Skeletal muscle tissue (tissue), 5 donors: ENCODE results near the gene ERVFRD-1. TPM values are rescaled to one million over a fixed set of nuclear protein-coding genes. Genes with fewer than 3 reads are reported as not detected.

Experiments
- H3K27ac ChIP-seq: one replicate; pipeline ENCODE4 v1.7.0; 2013; ENCODE audit warnings: mild to moderate bottlenecking, low read depth, low read length, inconsistent platforms
- H3K27me3 ChIP-seq, 3 donors: one replicate each; pipeline ENCODE4 v1.7.0; 2013; ENCODE audit warnings: low read length in 3 of 3; ENCODE audit not compliant: control insufficient read depth in 3 of 3, insufficient read depth in 3 of 3
- H3K36me3 ChIP-seq, 3 donors: one replicate each; pipeline ENCODE4 v1.7.0; 2013; ENCODE audit warnings: low read length in 3 of 3; ENCODE audit not compliant: control insufficient read depth in 3 of 3, insufficient read depth in 3 of 3
- H3K4me1 ChIP-seq, 3 donors: one replicate each; pipeline ENCODE4 v1.7.0; 2013; ENCODE audit warnings: low read length in 3 of 3, mild to moderate bottlenecking in 3 of 3; ENCODE audit not compliant: control insufficient read depth in 3 of 3, insufficient read depth in 3 of 3
- H3K4me3 ChIP-seq, 3 donors: one replicate each; pipeline ENCODE4 v1.7.0; 2013; ENCODE audit warnings: low read length in 3 of 3
- H3K9ac ChIP-seq, 3 donors: one replicate each; pipeline ENCODE4 v1.7.0; 2013; ENCODE audit warnings: low read length in 3 of 3, mild to moderate bottlenecking in 3 of 3, moderate library complexity in 2 of 3, low read depth in 1 of 3
- H3K9me3 ChIP-seq, 3 donors: one replicate each; pipeline ENCODE4 v1.7.0; 2013; ENCODE audit warnings: low read length in 3 of 3; ENCODE audit not compliant: control insufficient read depth in 3 of 3
- small RNA-seq: library from RNA; depleted of rRNA; stranded (forward); fragments of <200 nt; gene quantifications from one replicate; pipeline ENCODE3, GENCODE V24; 2014
- total RNA-seq: library from RNA; depleted of rRNA; stranded (reverse); fragments of >200 nt; gene quantifications from one replicate; pipeline ENCODE4 v1.2.3, GENCODE V29; 2014
- donor health status: Osteomylitis.

ERVFRD-1 gene
- total RNA-seq, 1 donor from 2014 or later = not detected

DNA sequence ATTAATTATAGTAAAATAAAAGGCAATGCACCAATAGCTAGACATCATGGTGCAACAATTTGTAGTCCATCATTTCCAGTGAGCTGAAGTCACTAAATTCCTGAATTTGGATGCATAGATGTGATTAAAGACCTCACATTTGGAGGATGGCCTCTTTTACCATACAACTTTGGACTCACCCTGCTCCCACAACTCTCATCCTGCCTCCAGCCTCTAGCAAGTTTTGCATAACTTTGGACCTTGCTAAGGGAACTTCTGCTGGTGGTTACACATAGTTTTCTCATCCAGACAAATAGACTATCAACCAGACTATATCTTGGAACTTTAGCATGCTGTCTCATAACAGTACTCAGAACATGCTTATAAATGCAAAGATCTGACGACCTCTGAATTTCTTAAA is 54.7 kb downstream of the ERVFRD-1 start:
- no peaks in the 10 kb centered on the region for H3K36me3 ChIP-seq
- H3K9me3 ChIP-seq = no peaks in the 10 kb centered on the region
- H3K4me3 ChIP-seq = no peak overlapping the region
- H3K9ac ChIP-seq = no peak overlapping the region
- no peaks in the 10 kb centered on the region for H3K27me3 ChIP-seq
- no peaks in the 10 kb centered on the region for H3K4me1 ChIP-seq
- no peak overlapping the region for H3K27ac ChIP-seq

GRCh38 chr6:11055127-11055627 is 56.3 kb downstream of the ERVFRD-1 start:
- no peak overlapping the region for H3K9ac ChIP-seq
- no peaks in the 10 kb centered on the region for H3K9me3 ChIP-seq
- peaks cover 0 to 3% (median 0%) of the 10 kb centered on the region in 3 donors for H3K27me3 ChIP-seq
- no peak overlapping the region for H3K4me3 ChIP-seq
- H3K27ac ChIP-seq = no peak overlapping the region
- H3K4me1 ChIP-seq = no peaks in the 10 kb centered on the region
- H3K36me3 ChIP-seq = no peaks in the 10 kb centered on the region

GRCh38 chr6:11054722-11055121 is 56.8 kb downstream of the ERVFRD-1 start:
- Histone ChIP-seq H3K27me3 (peaks cover 0 to 3% (median 0%) of the 10 kb centered on the region in 3 donors), H3K9me3 (no peaks in the 10 kb centered on the region), H3K27ac (no peak overlapping the region), H3K4me3 (no peak overlapping the region), H3K36me3 (no peaks in the 10 kb centered on the region), H3K4me1 (no peaks in the 10 kb centered on the region), H3K9ac (no peak overlapping the region)

DNA sequence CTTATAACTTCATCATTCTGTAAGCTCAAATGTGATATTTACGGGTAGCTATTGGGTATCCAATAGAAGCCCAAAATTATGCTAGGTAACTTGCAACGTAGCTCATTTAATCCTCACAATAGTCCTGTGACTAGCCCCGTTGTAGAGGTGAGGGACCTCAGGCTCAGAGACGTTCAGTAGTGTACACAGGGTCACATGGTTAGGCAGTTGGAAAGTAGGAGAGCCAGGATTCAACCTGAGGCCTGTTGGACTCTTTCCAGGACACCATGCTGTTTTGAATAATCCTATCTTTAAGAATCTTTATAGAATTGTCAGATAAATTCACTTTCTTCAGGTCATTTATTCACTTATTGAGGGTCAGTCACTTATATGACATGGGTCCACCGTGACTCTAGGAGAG is 58.2 kb downstream of the ERVFRD-1 start:
- H3K9ac ChIP-seq = no peak overlapping the region
- H3K4me1 ChIP-seq = no peaks in the 10 kb centered on the region
- H3K36me3 ChIP-seq = no peaks in the 10 kb centered on the region
- no peaks in the 10 kb centered on the region for H3K9me3 ChIP-seq
- no peak overlapping the region for H3K27ac ChIP-seq
- peaks cover 0 to 8% (median 3%) of the 10 kb centered on the region in 3 donors for H3K27me3 ChIP-seq
- no peak overlapping the region for H3K4me3 ChIP-seq

Small RNAs within 50 kb of the gene (small RNA-seq; reads per million reads assigned to genes)
- not detected for gene AL136139.1

Other genes starting within 250 kb of the ERVFRD-1 start
- gene GCM2, start 229.7 kb downstream of the ERVFRD-1 start, total RNA-seq = not detected
- 1.6 TPM for gene SYCP2L, start 224.7 kb downstream of the ERVFRD-1 start, total RNA-seq
- gene ELOVL2, start 67.4 kb downstream of the ERVFRD-1 start, total RNA-seq = 0.52 TPM
- gene SMIM13, start 17.9 kb downstream of the ERVFRD-1 start, total RNA-seq = 7.8 TPM
- gene NEDD9, start 120.9 kb upstream of the ERVFRD-1 start, total RNA-seq = 21.4 TPM